Stimulated activated CD4-positive, alpha-beta T cell treated with anti-CD3 and anti-CD28 coated beads, Interleukin-15, amount 100 ng/mL, for 1 hour (primary cell): ENCODE data around the gene OPRL1.

Experiments
- DNase-seq, 2 donors: peaks; one replicate each; pipeline ENCODE4 v3.0.0-alpha.2; 2020; ENCODE audit warnings: low read depth in 1 of 2, low spot score in 1 of 2

OPRL1 gene

DNA sequence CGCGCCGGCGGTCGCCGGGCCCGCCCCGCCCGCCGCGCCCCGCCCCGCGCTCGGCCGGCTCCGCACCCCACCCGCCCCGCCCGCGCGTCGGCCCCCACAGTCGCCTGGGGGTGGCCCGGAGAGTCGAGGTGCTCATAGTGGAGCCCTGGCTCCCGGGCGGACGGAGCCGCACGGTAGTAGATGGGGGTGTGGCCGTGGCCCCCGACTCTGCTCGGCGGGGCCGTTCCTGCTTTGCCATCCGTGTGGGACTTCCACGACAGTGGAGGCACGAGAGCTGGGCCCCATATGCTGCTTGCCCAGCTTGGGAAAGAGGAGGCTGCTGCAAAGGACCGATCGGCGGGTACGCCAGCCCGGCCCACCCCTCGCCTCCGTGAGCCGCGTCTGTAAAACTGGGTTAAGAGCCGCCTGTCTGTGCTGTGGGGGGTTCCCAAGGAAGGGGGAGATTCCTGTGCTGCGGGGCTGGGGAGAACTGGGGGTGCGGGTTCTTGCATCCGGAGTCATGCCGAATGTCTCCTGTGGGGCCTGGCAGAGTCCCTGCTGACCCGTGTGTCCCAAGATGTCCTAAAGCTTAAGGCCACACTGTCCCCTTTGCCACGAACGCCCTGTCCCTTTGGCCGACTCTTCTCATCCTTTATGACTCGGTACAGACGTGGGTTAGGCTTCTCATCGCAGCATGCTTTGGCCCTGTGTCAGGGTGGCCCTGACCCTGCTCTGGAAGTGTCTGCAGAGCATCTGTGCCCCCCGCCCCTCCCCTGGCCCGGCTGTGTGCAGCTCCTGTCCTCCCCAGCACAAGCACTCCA is at the start of gene OPRL1:
OPRL1 (plus strand) TSS at position 70 of the 800 bp plus-strand sequence. CDS start 12,639 bp downstream, outside the sequence.
- DNase-seq: no peak

DNA sequence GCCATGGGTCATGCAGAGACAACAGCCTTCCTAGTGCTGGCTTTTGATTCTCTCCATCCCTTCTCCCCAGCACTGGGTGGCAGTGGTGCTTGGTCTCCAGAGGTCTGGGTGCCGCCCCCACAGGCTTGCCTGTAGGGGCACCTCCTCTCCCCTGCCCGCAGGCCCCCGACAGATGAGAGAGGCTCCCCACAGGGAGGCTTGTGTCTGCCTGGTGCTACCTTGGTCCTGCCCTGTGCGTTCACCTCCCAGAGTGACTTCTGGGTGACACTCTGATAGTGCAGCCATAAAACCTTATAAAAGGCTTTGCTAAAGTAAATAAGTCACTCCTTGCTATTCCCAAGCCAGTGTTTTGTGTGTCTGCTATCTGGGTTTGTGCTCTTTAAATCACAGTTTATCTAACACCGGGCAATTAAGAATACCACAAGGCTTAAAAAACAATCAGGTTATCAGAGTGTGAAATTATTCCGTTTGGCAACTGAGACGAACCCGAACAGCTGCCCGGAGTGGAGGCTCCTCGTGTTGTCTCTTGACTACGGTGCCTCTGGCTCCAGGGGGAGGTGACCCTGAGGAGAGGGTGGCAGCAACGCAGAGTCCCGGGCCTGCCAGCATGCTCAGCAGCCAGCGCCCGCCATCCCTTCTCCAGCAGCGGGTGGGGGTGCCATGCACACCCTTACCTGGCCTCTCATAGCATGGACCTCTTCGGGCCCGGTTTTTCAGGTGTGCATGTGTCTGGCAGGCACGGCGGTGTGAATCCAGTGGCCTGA is 49.3 kb upstream of the OPRL1 start:
- no peak for DNase-seq

DNA sequence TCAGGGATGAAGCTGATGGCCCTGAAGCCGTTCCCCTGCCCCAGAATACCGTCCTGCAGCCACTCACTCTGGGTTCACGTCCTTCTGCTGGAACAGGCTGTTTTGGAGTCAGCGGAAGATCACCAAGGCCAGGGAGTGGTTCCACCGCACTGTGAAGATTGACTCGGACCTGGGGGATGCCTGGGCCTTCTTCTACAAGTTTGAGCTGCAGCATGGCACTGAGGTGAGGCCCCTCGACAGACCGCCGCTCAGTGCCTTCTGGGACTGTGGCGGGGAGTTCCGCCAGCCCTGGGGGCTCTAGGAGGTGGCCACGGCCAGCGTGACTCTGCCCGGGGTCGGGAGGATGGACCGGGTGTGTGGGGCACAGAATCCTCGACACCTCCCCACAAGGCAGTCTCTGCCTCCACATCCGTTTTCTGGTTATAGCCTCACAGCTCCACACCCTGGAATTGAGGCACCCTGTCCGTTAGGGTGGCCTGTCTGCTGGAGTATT is 48.0 kb upstream of the OPRL1 start:
- no peak for DNase-seq

DNA sequence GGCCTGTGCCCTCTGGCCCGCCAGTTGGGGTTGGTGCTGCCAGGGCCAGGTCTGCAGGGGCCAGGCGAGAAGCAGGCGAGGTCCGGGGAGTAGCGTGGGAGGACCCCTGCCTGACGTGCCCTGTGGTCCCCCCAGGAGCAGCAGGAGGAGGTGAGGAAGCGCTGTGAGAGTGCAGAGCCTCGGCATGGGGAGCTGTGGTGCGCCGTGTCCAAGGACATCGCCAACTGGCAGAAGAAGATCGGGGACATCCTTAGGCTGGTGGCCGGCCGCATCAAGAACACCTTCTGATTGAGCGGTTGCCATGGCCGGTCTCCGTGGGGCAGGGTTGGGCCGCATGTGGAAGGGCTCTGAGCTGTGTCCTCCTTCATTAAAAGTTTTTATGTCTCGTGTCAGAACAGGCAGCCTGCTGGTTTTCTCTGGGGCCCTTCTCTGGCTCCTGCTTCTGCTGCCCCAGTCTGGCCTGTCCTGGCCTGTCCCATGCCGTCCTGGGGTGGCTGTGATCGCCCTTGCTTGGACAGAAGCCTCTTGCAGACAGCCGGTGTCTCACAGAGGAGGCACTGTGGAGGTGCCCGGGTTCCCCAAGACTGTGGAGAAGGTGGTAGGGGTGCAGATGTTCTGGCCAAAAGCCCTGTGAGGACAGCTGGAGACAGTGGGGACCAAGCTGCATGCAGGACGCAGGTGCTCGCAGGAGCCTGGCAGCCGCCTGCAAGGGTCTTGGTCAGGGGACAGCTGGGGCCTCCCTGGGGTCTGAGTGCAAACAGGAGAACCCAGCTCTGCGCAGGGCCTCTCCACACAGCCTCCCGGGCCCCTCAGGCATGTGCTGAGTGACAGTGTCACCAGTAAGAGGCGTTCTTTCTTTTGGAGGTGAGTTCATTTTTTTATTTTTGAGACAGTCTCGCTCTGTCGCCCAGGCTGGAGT is 46.9 kb upstream of the OPRL1 start:
- no peak for DNase-seq

DNA sequence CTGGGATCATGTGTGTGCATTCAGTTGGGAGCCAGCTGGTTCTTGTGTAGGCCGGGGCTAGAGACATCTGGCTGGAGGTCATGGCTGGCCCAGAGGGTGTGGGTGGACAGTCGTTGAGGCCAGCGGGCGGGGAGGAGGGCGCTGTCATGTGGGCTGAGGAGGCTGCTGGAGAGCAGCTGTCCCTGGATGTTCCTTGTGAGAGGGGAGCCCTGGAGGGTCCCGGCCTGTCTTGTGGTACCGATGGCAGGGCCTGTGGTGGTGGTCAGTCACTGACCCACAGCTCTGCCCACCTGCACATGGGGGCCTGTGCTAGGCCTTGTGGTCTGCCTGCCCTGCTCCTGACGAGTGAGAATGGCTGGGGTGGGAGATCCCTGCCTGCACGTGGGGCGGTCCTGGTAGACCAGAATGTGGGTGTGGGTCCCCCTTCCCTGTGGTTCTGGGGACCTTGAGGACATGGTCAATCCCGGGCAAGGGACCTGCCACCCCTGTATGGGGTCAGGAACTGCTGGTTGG is 45.8 kb upstream of the OPRL1 start:
- DNase-seq: no peak

DNA sequence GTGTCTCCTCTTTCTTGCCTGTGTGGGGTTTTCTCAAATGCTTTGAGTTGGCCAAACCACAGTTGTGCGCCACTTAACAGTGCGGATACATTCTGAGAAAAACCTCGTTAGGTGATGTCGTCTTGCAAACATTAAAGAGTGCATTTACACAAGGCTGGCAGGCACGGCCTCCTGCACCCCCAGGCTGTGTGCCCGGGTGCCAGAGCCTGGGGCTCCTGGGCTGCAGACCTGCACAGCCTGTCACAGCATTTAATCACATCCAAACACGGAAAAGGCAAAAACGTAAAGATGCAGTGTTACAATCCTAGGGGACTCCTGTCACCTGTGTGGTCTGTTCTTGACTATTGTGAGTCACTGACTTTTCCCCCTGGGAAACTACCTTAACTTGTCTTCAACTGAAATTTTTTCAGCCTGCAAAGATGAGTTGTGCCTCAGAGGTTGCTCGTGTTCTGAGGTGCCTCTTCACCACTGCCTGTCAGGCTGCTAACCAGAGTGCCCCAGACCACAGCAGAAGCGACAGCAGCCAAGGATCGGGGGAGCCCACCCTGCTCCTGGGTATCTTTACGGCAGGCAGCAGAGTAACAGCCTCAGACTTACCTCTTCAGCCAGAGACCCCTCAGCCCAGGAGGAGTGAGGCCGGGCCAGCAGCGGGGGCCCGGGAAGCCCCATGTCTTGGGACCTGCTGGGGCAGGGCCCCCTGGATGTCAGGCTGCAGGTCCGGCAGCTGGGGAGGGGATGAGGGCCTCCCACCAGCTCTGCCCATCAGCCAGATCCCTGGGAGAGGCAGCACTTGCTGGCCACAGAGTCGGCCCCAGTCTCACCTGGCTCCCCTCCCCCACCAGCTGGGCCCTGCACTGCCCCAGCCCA is 44.6 kb upstream of the OPRL1 start:
- peak in 1 of 2 donors; percentile 17 for DNase-seq

DNA sequence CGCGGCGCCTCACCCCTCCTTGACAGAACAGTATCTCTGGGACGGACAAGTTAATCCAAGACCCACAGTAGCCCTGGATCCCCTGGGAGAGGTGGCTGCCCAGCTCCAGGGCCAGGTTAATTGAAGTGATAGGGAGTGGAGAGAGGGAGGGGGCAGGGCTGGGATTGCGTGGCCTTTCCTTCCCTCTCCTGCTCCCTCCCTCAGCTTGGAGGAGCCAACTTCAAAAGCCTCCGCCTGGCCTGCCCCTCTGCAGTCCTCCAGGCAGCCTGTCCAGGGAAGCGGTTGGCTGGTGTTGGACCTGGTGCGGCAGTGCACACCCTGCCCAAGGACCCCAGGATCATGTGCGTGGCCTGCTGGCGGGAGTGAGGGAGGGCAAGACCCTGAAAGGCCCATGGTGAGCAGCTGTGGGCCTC is 43.9 kb upstream of the OPRL1 start, which contains the start of gene C20orf204:
C20orf204 (plus strand) TSS at position 250 of the 413 bp plus-strand sequence; CDS start at position 392, 142 bp downstream.
- DNase-seq: no peak

DNA sequence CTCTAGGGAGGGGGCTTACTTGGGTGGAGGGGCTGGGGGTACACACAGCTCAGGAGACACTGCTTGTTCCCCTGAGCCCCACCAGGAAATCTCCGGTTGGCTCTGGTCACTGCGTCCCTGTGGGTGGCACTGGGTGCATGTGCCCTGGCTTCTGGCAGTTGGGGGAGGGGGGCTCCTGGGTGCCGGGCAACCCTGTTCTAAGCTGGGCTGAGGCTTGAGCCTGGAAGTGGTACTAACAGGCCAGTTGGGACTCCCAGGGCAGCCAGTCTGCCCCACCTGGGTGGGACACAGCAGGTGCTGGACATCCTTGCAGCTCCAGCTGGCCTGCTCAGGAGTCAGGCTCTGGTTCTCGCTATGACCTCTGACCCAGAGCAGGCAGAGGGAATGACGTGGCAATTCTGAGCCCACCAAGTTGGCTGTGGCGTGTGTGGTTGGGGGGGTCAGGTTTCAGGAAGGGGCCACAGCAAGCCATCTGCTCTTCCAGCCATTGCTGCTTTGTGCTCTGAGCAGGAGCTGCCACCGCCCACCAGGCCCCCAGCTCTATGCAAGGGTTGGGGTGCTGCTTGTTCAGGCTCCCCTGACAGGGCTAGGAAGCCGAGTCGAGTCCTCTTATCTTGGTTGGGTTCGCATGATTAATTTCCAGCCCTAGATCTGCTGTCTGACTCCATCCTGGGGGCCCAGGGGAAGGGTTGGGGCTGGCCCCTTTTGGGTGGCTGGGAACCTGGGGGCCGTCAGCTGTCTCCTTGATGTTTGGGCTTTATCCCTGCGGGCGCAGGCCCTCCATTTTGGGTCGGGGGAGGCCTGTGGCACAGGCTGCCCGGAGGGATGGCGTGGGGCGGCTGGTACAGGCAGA is 43.3 kb upstream of the OPRL1 start:
- DNase-seq: no peak

DNA sequence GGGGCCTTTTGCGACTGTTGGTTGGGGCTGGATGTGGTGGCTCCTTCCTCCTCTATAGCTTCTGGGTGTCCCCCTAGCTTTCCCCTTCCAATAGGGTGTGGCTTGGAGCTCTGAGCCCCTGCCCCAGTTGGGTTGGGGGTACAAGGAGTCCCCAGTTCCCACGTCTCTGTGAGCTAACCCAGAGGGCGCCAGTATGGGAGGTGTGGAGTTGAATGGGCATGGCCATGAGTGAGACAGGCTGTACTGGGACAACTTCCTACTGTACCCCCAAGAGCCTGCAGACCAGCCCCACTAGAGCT is 42.7 kb upstream of the OPRL1 start:
- DNase-seq: no peak

DNA sequence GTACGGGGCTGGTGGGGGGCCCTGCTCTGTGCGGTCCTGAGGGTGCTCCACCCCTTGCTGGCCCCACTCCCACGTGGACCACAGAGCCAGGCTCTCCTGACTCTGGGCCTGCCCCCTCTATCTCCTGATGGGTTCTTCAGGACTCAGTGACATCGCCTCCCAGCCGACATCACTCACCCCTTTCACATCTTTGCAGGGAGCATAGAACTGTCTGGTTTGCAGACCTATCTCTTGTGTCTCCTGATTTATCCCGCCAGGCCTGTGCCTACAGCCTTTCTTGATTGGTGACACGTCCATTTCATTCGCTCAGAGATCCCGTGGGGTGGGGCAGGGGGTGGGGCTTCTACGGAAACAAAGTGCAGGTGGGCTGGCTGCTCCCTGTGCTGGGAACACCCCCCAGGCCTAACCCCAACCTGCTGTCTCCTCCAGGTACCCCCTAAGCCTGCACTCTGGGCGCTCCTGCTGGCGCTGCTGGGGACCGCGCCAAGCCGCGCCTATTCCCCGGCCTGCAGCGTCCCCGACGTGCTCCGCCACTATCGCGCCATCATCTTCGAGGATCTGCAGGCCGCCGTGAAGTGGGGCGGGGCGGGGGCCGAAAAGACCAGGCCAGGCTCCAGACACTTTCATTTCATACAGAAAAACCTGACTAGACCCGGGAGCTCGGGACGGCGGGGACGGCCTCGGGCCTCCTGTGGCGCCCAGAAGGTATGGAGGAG is 42.2 kb upstream of the OPRL1 start:
- DNase-seq: no peak

DNA sequence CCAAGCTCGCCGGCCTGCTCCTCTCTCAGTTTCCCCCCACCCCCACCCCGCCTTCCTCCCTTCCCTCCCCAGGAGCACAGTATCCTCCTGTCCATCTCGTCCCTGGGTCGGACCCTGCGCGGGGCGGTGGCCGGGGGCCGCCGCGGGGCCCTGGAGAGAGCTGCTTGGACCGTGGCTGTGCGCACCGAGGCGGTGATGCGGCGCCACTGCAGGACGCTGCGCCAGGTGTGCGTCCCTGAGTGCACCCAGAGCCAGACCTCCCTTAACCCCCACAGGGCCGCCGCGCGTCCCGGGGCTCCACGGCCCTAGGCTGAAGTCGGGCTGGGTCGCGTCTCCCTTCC is 41.7 kb upstream of the OPRL1 start:
- no peak for DNase-seq

DNA sequence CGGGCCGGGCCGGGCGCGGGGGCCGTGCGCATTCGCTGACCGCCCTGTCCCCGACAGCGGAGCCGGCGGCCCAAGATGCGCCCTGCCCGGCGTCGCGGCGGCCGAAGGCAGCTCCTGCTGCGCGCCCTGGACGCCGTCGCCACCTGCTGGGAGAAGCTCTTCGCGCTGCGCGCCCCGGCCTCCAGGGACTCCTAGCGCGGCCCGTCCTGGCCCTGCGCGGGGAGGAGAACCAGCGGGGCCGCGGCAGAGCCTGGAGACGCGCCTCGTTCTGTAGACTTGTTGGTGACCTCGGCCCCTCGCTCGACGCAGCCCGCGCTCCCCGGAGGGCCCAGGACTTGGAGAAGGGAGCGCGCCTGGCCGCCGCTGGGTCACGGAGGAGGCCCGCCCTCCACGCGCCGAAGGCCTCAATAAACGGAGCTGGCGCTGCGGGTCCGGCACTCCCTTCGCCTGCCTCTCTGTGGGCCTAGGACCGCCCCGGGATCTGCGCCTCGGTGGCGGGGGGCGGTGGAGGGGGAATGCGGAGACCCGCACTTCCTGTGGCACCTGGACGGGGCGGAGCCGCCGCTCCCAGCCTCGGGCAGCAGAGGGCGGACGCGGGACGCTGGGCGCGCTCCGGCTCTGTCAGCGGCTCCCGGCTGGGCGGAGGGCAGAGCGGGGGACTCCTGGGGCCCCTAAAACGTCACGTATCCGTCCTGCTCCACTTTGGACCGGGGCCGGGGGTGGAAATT is 41.2 kb upstream of the OPRL1 start:
- peak; percentile 60 to 71 for DNase-seq

DNA sequence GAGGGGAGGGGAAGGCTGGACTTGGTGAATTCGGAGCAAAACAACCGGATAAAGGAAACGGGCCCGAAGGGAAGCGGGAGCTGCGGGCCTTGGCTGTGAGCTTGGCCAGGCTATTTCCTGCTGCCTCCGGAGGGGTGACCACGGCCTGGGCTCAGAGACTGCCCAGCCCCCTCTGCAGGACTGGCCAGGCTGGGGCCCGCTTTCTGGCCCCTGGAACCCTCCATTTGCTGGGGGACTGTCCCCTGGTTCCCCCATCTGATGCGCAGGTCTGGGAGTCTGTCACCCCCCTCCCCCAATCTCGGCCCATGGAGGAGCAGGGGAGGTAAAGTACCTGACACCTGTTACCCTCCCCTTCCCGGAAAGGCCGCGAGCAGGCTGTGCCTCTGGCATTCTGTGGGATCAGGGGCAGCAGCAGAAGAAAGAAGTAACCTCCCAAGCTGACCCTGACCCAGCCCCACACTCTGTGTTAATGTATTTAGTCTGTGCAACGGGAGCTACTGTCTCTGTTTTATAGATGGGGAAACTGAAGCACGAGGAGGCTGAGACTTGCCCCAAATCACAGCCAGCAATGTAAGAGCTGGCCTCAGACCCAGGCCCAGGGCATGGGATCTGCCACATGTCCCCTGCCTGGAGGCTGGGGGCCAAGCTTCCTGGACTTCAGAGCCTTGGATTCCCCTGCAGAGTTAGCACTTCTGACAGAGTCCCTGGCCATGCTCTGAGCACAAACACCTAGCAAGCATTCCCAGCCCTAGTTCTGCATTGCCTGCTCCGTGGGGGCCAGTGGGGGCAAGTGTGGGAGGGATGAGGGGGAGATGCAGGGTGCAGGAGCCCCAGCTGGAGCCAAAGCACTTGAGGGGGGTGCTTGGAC is 40.4 kb upstream of the OPRL1 start:
- no peak for DNase-seq

DNA sequence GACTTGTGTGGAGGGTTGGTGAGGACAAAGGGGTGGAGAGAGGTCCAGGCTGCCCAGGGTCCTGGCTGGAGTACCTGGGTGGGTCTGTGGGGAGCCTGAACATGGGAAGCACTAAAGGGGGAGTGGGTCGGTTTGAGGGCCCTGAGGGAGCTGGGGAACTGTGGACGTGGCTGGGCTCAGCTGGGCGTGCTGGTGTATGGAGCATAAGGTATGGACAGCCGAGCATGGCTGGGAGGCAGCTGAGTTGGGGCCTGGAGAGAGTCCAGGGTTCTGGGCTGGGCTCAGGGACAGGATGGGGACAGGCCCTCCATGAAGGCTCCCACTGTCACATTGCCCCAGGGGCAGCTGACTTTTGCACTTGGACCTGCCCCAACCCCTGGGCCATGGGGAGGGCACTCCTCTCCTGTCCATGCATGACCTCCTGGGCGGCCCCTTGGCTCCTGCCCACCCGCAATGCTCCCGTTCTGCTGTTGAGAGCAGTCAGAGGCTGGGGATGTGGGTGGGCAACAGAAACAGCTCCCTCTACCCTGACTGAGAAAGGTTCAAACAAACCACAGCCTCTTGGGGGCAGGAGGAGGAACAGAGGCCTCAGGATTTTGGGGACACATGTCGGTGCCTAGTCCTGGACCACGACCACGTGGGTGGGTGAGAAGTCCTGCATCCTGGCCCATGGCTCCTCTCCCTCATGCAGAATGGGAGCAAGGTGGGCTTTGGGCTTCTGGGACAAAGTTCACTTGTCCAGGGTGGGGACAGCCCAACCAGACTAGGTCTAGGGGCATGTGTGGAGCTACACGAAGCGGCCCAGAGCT is 39.4 kb upstream of the OPRL1 start:
- no peak for DNase-seq

DNA sequence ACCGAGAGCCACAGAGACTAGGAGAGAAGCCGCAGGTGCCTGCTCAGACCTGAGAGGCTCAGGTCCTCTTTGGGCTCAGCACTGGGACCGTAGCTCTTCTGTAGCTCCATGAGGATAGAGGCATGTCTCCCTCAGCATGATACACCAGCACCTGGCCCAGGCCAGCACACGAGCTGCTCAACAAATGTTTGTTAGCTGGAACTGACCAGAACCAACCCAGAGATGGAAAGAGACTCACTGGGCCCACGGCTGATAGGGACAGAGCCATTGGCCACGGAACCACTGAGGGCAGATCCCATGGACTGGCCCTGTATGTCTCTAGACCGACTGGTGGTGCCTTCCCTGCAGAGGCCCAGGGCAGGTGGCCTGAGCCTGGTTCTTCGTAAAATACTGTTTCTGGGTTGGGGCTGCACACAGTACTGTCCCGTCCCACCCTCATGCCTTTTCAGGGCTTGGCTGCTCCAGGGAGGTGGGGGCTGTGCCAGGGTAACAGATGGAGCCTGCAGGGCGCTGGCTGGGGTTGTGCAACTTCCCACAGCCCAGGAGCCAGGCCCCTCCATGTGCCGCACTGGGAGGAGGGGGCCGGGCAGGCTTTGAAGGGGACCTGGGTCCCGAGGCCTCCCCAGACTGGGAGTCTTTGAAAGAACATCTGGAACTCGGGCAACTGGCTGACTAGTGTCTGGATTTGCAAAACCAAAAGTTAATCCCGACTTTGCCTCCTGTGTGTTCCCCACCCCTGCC is 38.7 kb upstream of the OPRL1 start:
- DNase-seq: no peak

DNA sequence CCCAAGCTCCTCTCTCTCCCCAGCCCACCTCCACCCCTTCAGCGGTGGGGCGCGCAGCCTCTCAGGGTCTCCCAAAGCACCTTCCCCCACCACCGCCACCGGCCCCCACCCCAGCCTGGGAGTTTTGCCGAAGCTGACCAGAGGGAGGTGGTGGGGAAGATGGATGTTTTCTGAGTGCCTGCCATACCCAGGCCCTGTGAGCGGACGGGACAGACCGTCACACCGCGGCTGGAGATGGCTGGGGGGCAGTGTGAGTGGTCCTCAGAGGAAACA is 38.2 kb upstream of the OPRL1 start:
- no peak for DNase-seq
